Endothelial cell of umbilical vein (primary cell): ENCODE results near the gene SLC2A6. TPM values are rescaled to one million over a fixed set of nuclear protein-coding genes. Genes with fewer than 3 reads are reported as not detected.

Experiments used
- BruUV-seq: library from RNA; stranded (reverse); fragments of 400-500 nt; replicated peaks from 2 replicates; lab custom pipeline; 2021; lab: Mats Ljungman, UMichigan
- CTCF ChIA-PET: fragments of 300-600, 350-600 bp; sonication (Branson Sonifier 250); formaldehyde crosslinking; loops from one replicate; lab custom pipeline; 2021; ENCODE audit warnings: antibody characterized with exemption, inconsistent platforms; lab: Charles Lee
- POLR2A ChIA-PET: fragments of 300-600, 350-600 bp; sonication (Branson Sonifier 250); formaldehyde crosslinking; loops from one replicate; lab custom pipeline; 2021; ENCODE audit warnings: antibody characterized with exemption, inconsistent platforms; lab: Charles Lee
- DNase-seq: peaks from one replicate; pipeline ENCODE4 v3.0.0-alpha.2; 2011; ENCODE audit warnings: low read depth, low spot score
- FAIRE-seq: peaks from 2 replicates; lab custom pipeline; 2011; peaks lifted over from hg19 to GRCh38; lab: Jason Lieb, UNC
- H2AFZ ChIP-seq: 2 replicates; pipeline ENCODE4 v1.6.0; 2012; ENCODE audit warnings: low read depth, low read length, control low read depth, inconsistent platforms
- H3K27ac ChIP-seq: 2 replicates; pipeline ENCODE4 v1.5.1; 2011; ENCODE audit warnings: low read depth, mild to moderate bottlenecking, control low read depth, low read length, moderate library complexity; ENCODE audit not compliant: insufficient read depth
- H3K27me3 ChIP-seq, 2 experiments: 2 replicates each; pipeline versions ENCODE4 v1.6.0 to v1.6.1; 2011; ENCODE audit warnings: low read length in 2 of 2, mixed read lengths in 1 of 2; ENCODE audit not compliant: control insufficient read depth in 2 of 2, insufficient read depth in 2 of 2
- H3K36me3 ChIP-seq, 2 experiments: 2 replicates in 1 of 2; 3 replicates in 1 of 2; pipeline ENCODE4 v1.5.1; 2011; ENCODE audit warnings: low read length in 2 of 2, mild to moderate bottlenecking in 1 of 2, moderate library complexity in 1 of 2; ENCODE audit not compliant: control insufficient read depth in 2 of 2, insufficient read depth in 2 of 2; ENCODE audit errors: extremely low read depth in 1 of 2
- H3K4me1 ChIP-seq: 3 replicates; pipeline ENCODE4 v1.5.1; 2011; ENCODE audit warnings: mild to moderate bottlenecking, low read length; ENCODE audit not compliant: control insufficient read depth, insufficient read depth; ENCODE audit errors: extremely low read depth
- H3K4me2 ChIP-seq: 2 replicates; pipeline ENCODE4 v1.6.1; 2011; ENCODE audit warnings: low read length, control low read depth, mixed read lengths; ENCODE audit not compliant: insufficient read depth
- H3K4me3 ChIP-seq, 3 experiments: fragments of 200-600 bp in 1 of 3; sonication (generic), shearing (Covaris generic) in 1 of 3; replicated peaks in 1 of 3; 2 replicates each; pipeline ENCODE4 v1.5.1; 2011 to 2016; ENCODE audit warnings: control low read depth in 3 of 3, low read length in 3 of 3, mild to moderate bottlenecking in 2 of 3, inconsistent platforms in 1 of 3, low read depth in 1 of 3, moderate library complexity in 1 of 3; ENCODE audit not compliant: insufficient read depth in 1 of 3
- H3K79me2 ChIP-seq: 2 replicates; pipeline ENCODE4 v1.6.0; 2012; ENCODE audit warnings: low read length, inconsistent platforms; ENCODE audit not compliant: control insufficient read depth, insufficient read depth
- H3K9ac ChIP-seq: replicated peaks from 2 replicates; pipeline ENCODE3; 2011; ENCODE audit warnings: low read length, control low read depth; ENCODE audit not compliant: insufficient read depth; ENCODE audit errors: extremely low read depth
- H3K9me1 ChIP-seq: replicated peaks from 3 replicates; pipeline ENCODE4 v1.6.0; 2011; ENCODE audit warnings: mild to moderate bottlenecking, low read length; ENCODE audit not compliant: control insufficient read depth, insufficient read depth; ENCODE audit errors: extremely low read depth
- H3K9me3 ChIP-seq: replicated peaks from 2 replicates; pipeline ENCODE4 v1.5.1; 2012; ENCODE audit warnings: low read length, inconsistent platforms; ENCODE audit not compliant: control insufficient read depth, insufficient read depth
- H4K20me1 ChIP-seq: replicated peaks from 2 replicates; pipeline ENCODE3; 2011; ENCODE audit warnings: mild to moderate bottlenecking, low read length; ENCODE audit not compliant: control insufficient read depth, insufficient read depth; ENCODE audit errors: extremely low read depth
- EZH2 ChIP-seq: IDR thresholded peaks from 2 replicates; pipeline ENCODE4 v1.6.1; 2012; ENCODE audit warnings: borderline replicate concordance, low read depth, mild to moderate bottlenecking, moderate library complexity, low read length, inconsistent platforms; ENCODE audit not compliant: severe bottlenecking
- FOS ChIP-seq: IDR thresholded peaks from 2 replicates; pipeline ENCODE4 v1.6.1; 2011; ENCODE audit warnings: mild to moderate bottlenecking, low read length, moderate library complexity, borderline replicate concordance; ENCODE audit not compliant: insufficient read depth
- GATA2 ChIP-seq: IDR thresholded peaks from 2 replicates; pipeline ENCODE4 v1.7.0; 2011; ENCODE audit warnings: low read depth, mild to moderate bottlenecking, moderate library complexity, mixed read lengths, low read length; ENCODE audit not compliant: insufficient read length, insufficient read depth
- JUN ChIP-seq: IDR thresholded peaks from 2 replicates; pipeline ENCODE4 v1.6.1; 2011; ENCODE audit warnings: borderline replicate concordance, low read depth; ENCODE audit not compliant: insufficient read length, insufficient read depth
- MYC ChIP-seq: IDR thresholded peaks from one replicate; pipeline ENCODE4 v1.6.1; 2011; ENCODE audit warnings: mild to moderate bottlenecking, low read depth, low read length
- POLR2A ChIP-seq: IDR thresholded peaks from 2 replicates; pipeline ENCODE4 v1.6.1; 2012; ENCODE audit warnings: low read depth, mild to moderate bottlenecking, control low read depth, low read length
- POLR2AphosphoS5 ChIP-seq: IDR thresholded peaks from 2 replicates; pipeline ENCODE4 v1.6.1; 2012; ENCODE audit warnings: low read depth, mild to moderate bottlenecking, control low read depth, low read length, moderate library complexity; ENCODE audit not compliant: insufficient read depth
- dilution Hi-C: fragments of 300-500 bp; cut with MboI; formaldehyde crosslinking; loops from one replicate; pipeline ENCODE4 v1.15.0; 2019; ENCODE audit warnings: low sequenced_read_pairs; ENCODE audit not compliant: extremely low pct_ligation_motif_present
- intact Hi-C: fragments of 100-400 bp; cut with micrococcal nuclease; formaldehyde crosslinking; loops from one replicate; pipeline ENCODE4 v1.10.0; 2022
- polyA plus RNA-seq, 4 experiments: library from polyadenylated mRNA; depleted of rRNA in 3 of 4; stranded (reverse) in 3 of 4; unstranded in 1 of 4; fragments of >200 nt; gene quantifications; 2 replicates each; pipeline versions ENCODE4 v1.2.1 to v1.2.3, GENCODE V29; 2011 to 2012; ENCODE audit warnings: missing spikeins in 1 of 4
- total RNA-seq: library from RNA; stranded (reverse); gene quantifications from 2 replicates; pipeline ENCODE4 v1.2.3, GENCODE V29; 2021
- TF ChIP-seq, protein P1 (sequence below): IDR thresholded peaks from 2 replicates; pipeline ENCODE4 v1.6.1; 2011; ENCODE audit not compliant: insufficient read depth, insufficient read length
- TF ChIP-seq, protein P2 (sequence below), 2 donors: IDR thresholded peaks; 1 replicate in 1 of 2; 2 replicates in 1 of 2; pipeline ENCODE4 v1.5.1; 2011; ENCODE audit warnings: low read length in 2 of 2, mild to moderate bottlenecking in 2 of 2, moderate library complexity in 2 of 2, control low read depth in 1 of 2, inconsistent platforms in 1 of 2, low read depth in 1 of 2; ENCODE audit not compliant: insufficient read depth in 1 of 2; ENCODE audit errors: extremely low read depth in 1 of 2

Gene SLC2A6
- total and polyA plus RNA-seq, 2 donors (not counting 3 experiments of a cell fraction or from before 2014, with no cell fraction given), result 35.7 to 39.6 TPM

- intact Hi-C loops, result no loop called here
- FAIRE-seq (no peak), DNase-seq (no peak)
- Histone ChIP-seq H3K9me3 (no peaks in the 10 kb centered on the region), H3K79me2 (no peaks in the 10 kb centered on the region), H3K27ac (no peak overlapping the region), H3K9me1 (no peaks in the 10 kb centered on the region), H4K20me1 (no peaks in the 10 kb centered on the region), H3K4me3 (no peak overlapping the region), H3K4me1 (peaks cover 9% of the 10 kb centered on the region), H3K9ac (no peak overlapping the region), H3K4me2 (no peak overlapping the region), H2AFZ (no peak overlapping the region), H3K27me3 (no peaks in the 10 kb centered on the region), H3K36me3 (no peaks in the 10 kb centered on the region)
- dilution Hi-C loops, result no loop called here
- TF ChIP-seq, protein P1, sequence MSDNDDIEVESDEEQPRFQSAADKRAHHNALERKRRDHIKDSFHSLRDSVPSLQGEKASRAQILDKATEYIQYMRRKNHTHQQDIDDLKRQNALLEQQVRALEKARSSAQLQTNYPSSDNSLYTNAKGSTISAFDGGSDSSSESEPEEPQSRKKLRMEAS, result no peak
- TF ChIP-seq, protein P2, sequence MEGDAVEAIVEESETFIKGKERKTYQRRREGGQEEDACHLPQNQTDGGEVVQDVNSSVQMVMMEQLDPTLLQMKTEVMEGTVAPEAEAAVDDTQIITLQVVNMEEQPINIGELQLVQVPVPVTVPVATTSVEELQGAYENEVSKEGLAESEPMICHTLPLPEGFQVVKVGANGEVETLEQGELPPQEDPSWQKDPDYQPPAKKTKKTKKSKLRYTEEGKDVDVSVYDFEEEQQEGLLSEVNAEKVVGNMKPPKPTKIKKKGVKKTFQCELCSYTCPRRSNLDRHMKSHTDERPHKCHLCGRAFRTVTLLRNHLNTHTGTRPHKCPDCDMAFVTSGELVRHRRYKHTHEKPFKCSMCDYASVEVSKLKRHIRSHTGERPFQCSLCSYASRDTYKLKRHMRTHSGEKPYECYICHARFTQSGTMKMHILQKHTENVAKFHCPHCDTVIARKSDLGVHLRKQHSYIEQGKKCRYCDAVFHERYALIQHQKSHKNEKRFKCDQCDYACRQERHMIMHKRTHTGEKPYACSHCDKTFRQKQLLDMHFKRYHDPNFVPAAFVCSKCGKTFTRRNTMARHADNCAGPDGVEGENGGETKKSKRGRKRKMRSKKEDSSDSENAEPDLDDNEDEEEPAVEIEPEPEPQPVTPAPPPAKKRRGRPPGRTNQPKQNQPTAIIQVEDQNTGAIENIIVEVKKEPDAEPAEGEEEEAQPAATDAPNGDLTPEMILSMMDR (IDR thresholded peaks at IDR 0.05; ENCODE audit: extremely low read depth in 1 of 2, insufficient read depth in 1 of 2, low read depth in 1 of 2, low read length in 2 of 2), result no peak
- no peak for TF ChIP-seq POLR2AphosphoS5
- no peak for TF ChIP-seq GATA2
- TF ChIP-seq MYC, result no peak
- no peak for TF ChIP-seq POLR2A
- no peak for TF ChIP-seq EZH2
- no peak for TF ChIP-seq JUN
- TF ChIP-seq FOS, result no peak
- POLR2A ChIA-PET, result no interaction called here
- CTCF ChIA-PET, result interaction anchor here (1.6 kb wide), 1 partner anchor 11 kb away, joined by 3 read pairs; no protein-coding TSS in a partner anchor
- no TSS peak for BruUV-seq
Observed at GRCh38 chr9:133455936-133456335, 23.0 kb downstream of the SLC2A6 start.
